ENCODE results near the gene SYT15. TPM values are rescaled to one million over a fixed set of nuclear protein-coding genes. Genes with fewer than 3 reads are reported as not detected.

The SYT15 gene
- polyA plus RNA-seq, 3 donors = 0.23 to 0.31 TPM; not detected in 1

DNA sequence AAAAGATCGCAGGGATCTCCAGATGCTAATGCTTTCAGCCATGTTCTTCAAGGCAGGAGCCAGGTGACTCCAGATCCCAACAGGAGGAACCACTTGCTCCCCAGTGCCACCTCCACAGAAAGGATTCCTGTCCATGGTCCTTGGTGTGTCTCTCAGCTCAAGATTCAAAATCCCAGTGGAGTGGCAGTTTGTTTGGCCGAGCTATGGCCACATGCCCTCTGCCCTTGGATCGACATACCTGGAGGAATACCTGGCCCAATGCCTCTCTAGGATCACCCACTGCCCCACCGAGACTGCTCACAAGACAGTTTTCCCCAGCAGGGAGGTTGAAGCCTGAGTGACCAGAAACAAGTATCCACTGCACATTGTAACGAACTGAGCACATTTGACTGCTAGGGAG is 18.5 kb upstream of the SYT15 start:
- Histone ChIP-seq H3K36me3 (replicated peaks in 1 of 2; ENCODE audit: control insufficient read depth in 1 of 2, insufficient read depth in 2 of 2, low read length in 2 of 2) (no peaks in the 10 kb centered on the region), H3K4me2 (replicated peaks; ENCODE audit: extremely low read depth, low read length, poor library complexity, severe bottlenecking) (no peak overlapping the region), H2AFZ (ENCODE audit: insufficient read depth, low read depth, low read length, poor library complexity, severe bottlenecking) (no peak overlapping the region), H3K4me1 (ENCODE audit: control insufficient read depth in 1 of 2, insufficient read depth in 2 of 2, low read length in 2 of 2) (peaks cover 0 to 12% of the 10 kb centered on the region in 2 donors), H3K4me3 (replicated peaks in 1 of 3; ENCODE audit: low read depth in 2 of 3, low read length in 3 of 3) (no peak overlapping the region), H4K20me1 (ENCODE audit: insufficient read depth, low read length) (no peaks in the 10 kb centered on the region), H3K27me3 (ENCODE audit: control insufficient read depth in 2 of 2, insufficient read depth in 2 of 2, low read length in 2 of 2) (peaks cover 22 to 55% of the 10 kb centered on the region in 2 donors), H3K27ac (ENCODE audit: low read depth in 1 of 2, low read length in 2 of 2) (no peak overlapping the region), H3K9me3 (replicated peaks in 1 of 2; ENCODE audit: control insufficient read depth in 1 of 2, insufficient read depth in 1 of 2, low read length in 2 of 2) (peaks cover 3 to 17% of the 10 kb centered on the region in 2 donors), H3K79me2 (ENCODE audit: insufficient read depth, low read length) (no peaks in the 10 kb centered on the region), H3K9ac (ENCODE audit: insufficient read depth, low read length, poor library complexity, severe bottlenecking) (no peak overlapping the region)
- H3K4me3 Mint-ChIP-seq = no peak overlapping the region
- DNase-seq = no peak
- intact Hi-C loops (cut with micrococcal nuclease) = no loop called here
- H3K9me3 Mint-ChIP-seq = peaks cover 0 to 10% (median 3%) of the 10 kb centered on the region in 7 donors
- TF ChIP-seq, protein P1, sequence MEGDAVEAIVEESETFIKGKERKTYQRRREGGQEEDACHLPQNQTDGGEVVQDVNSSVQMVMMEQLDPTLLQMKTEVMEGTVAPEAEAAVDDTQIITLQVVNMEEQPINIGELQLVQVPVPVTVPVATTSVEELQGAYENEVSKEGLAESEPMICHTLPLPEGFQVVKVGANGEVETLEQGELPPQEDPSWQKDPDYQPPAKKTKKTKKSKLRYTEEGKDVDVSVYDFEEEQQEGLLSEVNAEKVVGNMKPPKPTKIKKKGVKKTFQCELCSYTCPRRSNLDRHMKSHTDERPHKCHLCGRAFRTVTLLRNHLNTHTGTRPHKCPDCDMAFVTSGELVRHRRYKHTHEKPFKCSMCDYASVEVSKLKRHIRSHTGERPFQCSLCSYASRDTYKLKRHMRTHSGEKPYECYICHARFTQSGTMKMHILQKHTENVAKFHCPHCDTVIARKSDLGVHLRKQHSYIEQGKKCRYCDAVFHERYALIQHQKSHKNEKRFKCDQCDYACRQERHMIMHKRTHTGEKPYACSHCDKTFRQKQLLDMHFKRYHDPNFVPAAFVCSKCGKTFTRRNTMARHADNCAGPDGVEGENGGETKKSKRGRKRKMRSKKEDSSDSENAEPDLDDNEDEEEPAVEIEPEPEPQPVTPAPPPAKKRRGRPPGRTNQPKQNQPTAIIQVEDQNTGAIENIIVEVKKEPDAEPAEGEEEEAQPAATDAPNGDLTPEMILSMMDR (IDR thresholded peaks at IDR 0.05) = no peak
- WGBS (ENCODE audit: insufficient coverage) = 90% methylated on average over 4 of the region's 5 CpGs
- H3K36me3 Mint-ChIP-seq = peaks cover 0 to 4% of the 10 kb centered on the region in 2 donors
- H3K27me3 Mint-ChIP-seq (ENCODE audit: low read depth in 3 of 3) = peaks cover 0 to 21% (median 2%) of the 10 kb centered on the region in 3 donors
- peaks cover 9% of the 10 kb centered on the region for H3K4me1 Mint-ChIP-seq
- no peak overlapping the region for H3K27ac Mint-ChIP-seq

- peaks cover 0 to 10% of the 10 kb centered on the region in 2 donors for H3K4me1 ChIP-seq (ENCODE audit: control insufficient read depth in 1 of 2, insufficient read depth in 2 of 2, low read length in 2 of 2)
- TF ChIP-seq, protein P1 (IDR thresholded peaks at IDR 0.05) = no peak
- H3K9ac ChIP-seq (ENCODE audit: insufficient read depth, low read length, poor library complexity, severe bottlenecking) = no peak overlapping the region
- peaks cover 11% of the 10 kb centered on the region for H3K4me1 Mint-ChIP-seq
- no peaks in the 10 kb centered on the region for H3K79me2 ChIP-seq (ENCODE audit: insufficient read depth, low read length)
- peaks cover 0 to 10% (median 3%) of the 10 kb centered on the region in 7 donors for H3K9me3 Mint-ChIP-seq
- DNase-seq = no peak
- H2AFZ ChIP-seq (ENCODE audit: insufficient read depth, low read depth, low read length, poor library complexity, severe bottlenecking) = no peak overlapping the region
- H3K27me3 Mint-ChIP-seq (ENCODE audit: low read depth in 3 of 3) = peaks cover 0 to 16% (median 2%) of the 10 kb centered on the region in 3 donors
- no peaks in the 10 kb centered on the region for H4K20me1 ChIP-seq (ENCODE audit: insufficient read depth, low read length)
- H3K27me3 ChIP-seq (ENCODE audit: control insufficient read depth in 2 of 2, insufficient read depth in 2 of 2, low read length in 2 of 2) = peaks cover 17 to 49% of the 10 kb centered on the region in 2 donors
- no peak overlapping the region for H3K27ac Mint-ChIP-seq
- no peak overlapping the region for H3K4me2 ChIP-seq (replicated peaks; ENCODE audit: extremely low read depth, low read length, poor library complexity, severe bottlenecking)
- H3K36me3 Mint-ChIP-seq = peaks cover 0 to 4% of the 10 kb centered on the region in 2 donors
- no peak overlapping the region for H3K4me3 ChIP-seq (replicated peaks in 1 of 3; ENCODE audit: low read depth in 2 of 3, low read length in 3 of 3)
- 57% methylated on average over 1 of the region's 1 CpG for WGBS (ENCODE audit: insufficient coverage)
- intact Hi-C loops (cut with micrococcal nuclease) = no loop called here
- H3K4me3 Mint-ChIP-seq = no peak overlapping the region
- H3K27ac ChIP-seq (ENCODE audit: low read depth in 1 of 2, low read length in 2 of 2) = no peak overlapping the region
- H3K36me3 ChIP-seq (replicated peaks in 1 of 2; ENCODE audit: control insufficient read depth in 1 of 2, insufficient read depth in 2 of 2, low read length in 2 of 2) = no peaks in the 10 kb centered on the region
- H3K9me3 ChIP-seq (replicated peaks in 1 of 2; ENCODE audit: control insufficient read depth in 1 of 2, insufficient read depth in 1 of 2, low read length in 2 of 2) = peaks cover 3 to 12% of the 10 kb centered on the region in 2 donors
Observed at GRCh38 chr10:46560952-46561351, 18.0 kb upstream of the SYT15 start.
